ENCODE measurements around the gene OTOG.

The OTOG gene

GRCh38 chr11:17540807-17541206 lies 6.3 kb upstream of the OTOG start:
- Mint-ChIP-seq H3K36me3 (peaks cover 0 to 1% of the 10 kb centered on the region in 2 donors), H3K4me1 (peaks cover 0 to 2% of the 10 kb centered on the region in 2 donors), H3K27ac (no peak overlapping the region), H3K27me3 (peaks cover 33 to 43% of the 10 kb centered on the region in 2 donors), H3K4me3 (no peak overlapping the region), H3K9me3 (peaks cover 0 to 3% of the 10 kb centered on the region in 2 donors)
- ATAC-seq (replicated peaks) = no peak
- no peak for DNase-seq

DNA sequence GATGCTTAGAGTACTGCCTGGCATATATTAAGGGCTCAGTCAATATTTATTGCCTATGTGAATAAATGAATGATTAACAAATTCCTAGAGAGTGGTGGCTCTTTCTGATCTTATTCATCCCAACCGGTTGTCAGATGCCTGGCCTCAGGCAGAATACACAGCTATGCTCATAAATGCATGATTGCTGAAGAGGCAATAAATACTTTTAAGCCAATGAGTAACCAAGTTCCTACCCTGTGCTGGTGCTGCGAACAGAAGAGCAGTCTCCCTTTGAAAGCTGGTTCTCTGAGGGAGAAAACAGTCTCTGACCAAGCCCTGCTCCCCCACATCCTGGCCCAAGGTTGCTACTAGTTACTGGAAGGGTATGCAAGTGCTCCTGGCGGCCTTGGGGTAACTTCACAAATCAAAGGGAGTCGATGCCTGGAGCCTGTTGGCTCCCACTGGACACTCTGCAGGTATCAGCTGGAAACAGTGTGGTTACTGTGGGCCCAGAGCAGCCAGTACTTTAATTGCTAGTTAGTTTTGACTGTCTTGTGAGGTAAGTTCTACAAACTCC lies 5.7 kb upstream of the OTOG start:
- peaks cover 38 to 49% of the 10 kb centered on the region in 2 donors for H3K27me3 Mint-ChIP-seq
- H3K9me3 Mint-ChIP-seq = peaks cover 0 to 3% of the 10 kb centered on the region in 2 donors
- H3K4me1 Mint-ChIP-seq = peaks cover 0 to 2% of the 10 kb centered on the region in 2 donors
- DNase-seq (no peak), ATAC-seq (replicated peaks) (no peak)
- H3K4me3 Mint-ChIP-seq = no peak overlapping the region
- peaks cover 0 to 1% of the 10 kb centered on the region in 2 donors for H3K36me3 Mint-ChIP-seq
- H3K27ac Mint-ChIP-seq = no peak overlapping the region

GRCh38 chr11:17542249-17542648 lies 4.8 kb upstream of the OTOG start:
- Mint-ChIP-seq H3K36me3 (peaks cover 0 to 1% of the 10 kb centered on the region in 2 donors), H3K27me3 (peaks cover 46 to 57% of the 10 kb centered on the region in 2 donors), H3K9me3 (peaks cover 0 to 3% of the 10 kb centered on the region in 2 donors), H3K27ac (no peak overlapping the region), H3K4me3 (no peak overlapping the region), H3K4me1 (peaks cover 0 to 2% of the 10 kb centered on the region in 2 donors)
- DNase-seq = no peak
- no peak for ATAC-seq (replicated peaks)

DNA sequence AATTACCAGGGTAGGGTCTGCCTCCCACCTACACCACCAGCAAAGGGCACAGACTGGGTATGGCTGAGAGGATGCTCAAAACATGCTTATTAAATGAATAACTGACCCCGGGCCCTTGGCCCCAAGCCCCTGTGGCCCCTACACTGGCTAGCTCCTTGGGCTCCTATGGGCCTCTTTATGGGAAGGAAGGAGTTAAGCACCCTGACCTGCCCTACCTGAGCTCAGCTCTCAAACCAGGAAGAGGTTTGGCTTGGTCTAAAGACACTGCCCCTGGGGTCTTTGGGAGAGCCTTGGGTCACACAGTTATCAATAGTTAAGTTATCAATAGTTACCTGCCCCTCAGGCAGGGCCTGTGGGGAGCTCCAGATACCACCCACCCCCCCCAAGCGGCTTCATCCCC lies 4.0 kb upstream of the OTOG start:
- H3K36me3 Mint-ChIP-seq = peaks cover 0 to 1% of the 10 kb centered on the region in 2 donors
- no peak for DNase-seq
- ATAC-seq (replicated peaks) = no peak
- H3K9me3 Mint-ChIP-seq = peaks cover 0 to 3% of the 10 kb centered on the region in 2 donors
- no peak overlapping the region for H3K27ac Mint-ChIP-seq
- peaks cover 48 to 65% of the 10 kb centered on the region in 2 donors for H3K27me3 Mint-ChIP-seq
- H3K4me3 Mint-ChIP-seq = no peak overlapping the region
- H3K4me1 Mint-ChIP-seq = peaks cover 0 to 2% of the 10 kb centered on the region in 2 donors

GRCh38 chr11:17543574-17544180 lies 3.4 kb upstream of the OTOG start:
- Mint-ChIP-seq H3K36me3 (peaks cover 0 to 1% of the 10 kb centered on the region in 2 donors), H3K4me3 (no peak overlapping the region), H3K4me1 (peaks cover 0 to 2% of the 10 kb centered on the region in 2 donors), H3K27me3 (peaks cover 48 to 69% of the 10 kb centered on the region in 2 donors), H3K9me3 (peaks cover 0 to 3% of the 10 kb centered on the region in 2 donors), H3K27ac (no peak overlapping the region)
- no peak for DNase-seq
- ATAC-seq (replicated peaks) = no peak

GRCh38 chr11:17544181-17544622 lies 2.9 kb upstream of the OTOG start, which contains the start of gene USH1C:
TSS of gene USH1C (minus strand) at chr11:17544416. CDS start at chr11:17544307, 109 bp downstream.
- H3K27me3 Mint-ChIP-seq = peaks cover 50 to 74% of the 10 kb centered on the region in 2 donors
- peaks cover 0 to 1% of the 10 kb centered on the region in 2 donors for H3K36me3 Mint-ChIP-seq
- DNase-seq (no peak), ATAC-seq (replicated peaks) (peak; percentile 51 to 58)
- peaks cover 0 to 2% of the 10 kb centered on the region in 2 donors for H3K4me1 Mint-ChIP-seq
- H3K27ac Mint-ChIP-seq = no peak within 1 kb of the TSS
- H3K9me3 Mint-ChIP-seq = peaks cover 0 to 3% of the 10 kb centered on the region in 2 donors
- no peak within 1 kb of the TSS for H3K4me3 Mint-ChIP-seq

DNA sequence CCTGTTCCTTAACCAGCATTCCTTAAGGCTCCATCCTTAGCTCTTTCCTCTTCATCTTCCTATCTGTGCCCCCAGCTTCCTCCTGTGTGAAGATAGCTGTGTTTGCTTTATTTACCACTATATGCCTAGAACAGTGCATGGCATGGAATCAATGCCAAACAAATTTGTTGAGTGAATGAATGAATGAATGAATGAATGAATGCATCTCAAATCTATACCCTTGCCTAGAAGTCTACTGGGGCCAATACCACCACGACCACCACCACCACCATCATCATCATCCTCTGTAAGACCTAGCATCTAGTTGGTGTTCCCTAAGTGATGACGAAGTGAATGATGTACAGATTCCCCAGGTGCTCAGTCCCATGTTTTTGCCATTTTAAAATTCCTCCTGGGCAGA lies 819 bp upstream of the OTOG start:
- Mint-ChIP-seq H3K4me3 (no peak overlapping the region), H3K9me3 (peaks cover 0 to 3% of the 10 kb centered on the region in 2 donors), H3K27ac (no peak overlapping the region), H3K36me3 (peaks cover 0 to 1% of the 10 kb centered on the region in 2 donors), H3K27me3 (peaks cover 47 to 68% of the 10 kb centered on the region in 2 donors), H3K4me1 (peaks cover 0 to 2% of the 10 kb centered on the region in 2 donors)
- ATAC-seq (replicated peaks) (no peak), DNase-seq (no peak)

- DNase-seq (no peak), ATAC-seq (replicated peaks) (no peak)
- Mint-ChIP-seq H3K36me3 (peaks cover 0 to 1% of the 10 kb centered on the region in 2 donors), H3K4me3 (no peak overlapping the region), H3K4me1 (peaks cover 0 to 2% of the 10 kb centered on the region in 2 donors), H3K27me3 (peaks cover 51 to 62% of the 10 kb centered on the region in 2 donors), H3K9me3 (peaks cover 0 to 3% of the 10 kb centered on the region in 2 donors), H3K27ac (no peak overlapping the region)
Measured at GRCh38 chr11:17547932-17548331, 873 bp downstream of the OTOG start.

DNA sequence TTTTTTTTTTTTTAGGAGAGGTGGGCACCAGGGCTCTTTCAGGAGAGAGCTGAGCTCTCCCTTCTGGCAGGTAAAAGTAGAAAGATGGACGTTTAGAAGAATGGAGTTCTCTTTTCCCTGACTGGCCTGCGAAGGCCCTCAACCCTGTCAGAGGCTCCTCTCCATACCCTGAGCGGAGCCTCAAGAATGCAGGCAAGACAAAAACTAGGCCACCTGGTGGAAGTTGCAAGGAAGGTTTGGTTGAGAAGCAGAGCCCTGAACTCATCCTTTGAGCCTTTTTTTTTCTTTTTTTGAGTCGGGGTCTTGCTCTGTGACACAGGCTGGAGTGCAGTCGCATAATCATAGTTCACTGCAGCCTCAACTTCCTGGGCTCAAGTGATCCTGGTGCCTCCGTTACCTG lies 1.4 kb downstream of the OTOG start:
- peaks cover 51 to 60% of the 10 kb centered on the region in 2 donors for H3K27me3 Mint-ChIP-seq
- H3K27ac Mint-ChIP-seq = no peak overlapping the region
- peaks cover 0 to 3% of the 10 kb centered on the region in 2 donors for H3K9me3 Mint-ChIP-seq
- peaks cover 0 to 1% of the 10 kb centered on the region in 2 donors for H3K36me3 Mint-ChIP-seq
- ATAC-seq (replicated peaks) = no peak
- no peak overlapping the region for H3K4me3 Mint-ChIP-seq
- no peak for DNase-seq
- H3K4me1 Mint-ChIP-seq = peaks cover 0 to 2% of the 10 kb centered on the region in 2 donors

DNA sequence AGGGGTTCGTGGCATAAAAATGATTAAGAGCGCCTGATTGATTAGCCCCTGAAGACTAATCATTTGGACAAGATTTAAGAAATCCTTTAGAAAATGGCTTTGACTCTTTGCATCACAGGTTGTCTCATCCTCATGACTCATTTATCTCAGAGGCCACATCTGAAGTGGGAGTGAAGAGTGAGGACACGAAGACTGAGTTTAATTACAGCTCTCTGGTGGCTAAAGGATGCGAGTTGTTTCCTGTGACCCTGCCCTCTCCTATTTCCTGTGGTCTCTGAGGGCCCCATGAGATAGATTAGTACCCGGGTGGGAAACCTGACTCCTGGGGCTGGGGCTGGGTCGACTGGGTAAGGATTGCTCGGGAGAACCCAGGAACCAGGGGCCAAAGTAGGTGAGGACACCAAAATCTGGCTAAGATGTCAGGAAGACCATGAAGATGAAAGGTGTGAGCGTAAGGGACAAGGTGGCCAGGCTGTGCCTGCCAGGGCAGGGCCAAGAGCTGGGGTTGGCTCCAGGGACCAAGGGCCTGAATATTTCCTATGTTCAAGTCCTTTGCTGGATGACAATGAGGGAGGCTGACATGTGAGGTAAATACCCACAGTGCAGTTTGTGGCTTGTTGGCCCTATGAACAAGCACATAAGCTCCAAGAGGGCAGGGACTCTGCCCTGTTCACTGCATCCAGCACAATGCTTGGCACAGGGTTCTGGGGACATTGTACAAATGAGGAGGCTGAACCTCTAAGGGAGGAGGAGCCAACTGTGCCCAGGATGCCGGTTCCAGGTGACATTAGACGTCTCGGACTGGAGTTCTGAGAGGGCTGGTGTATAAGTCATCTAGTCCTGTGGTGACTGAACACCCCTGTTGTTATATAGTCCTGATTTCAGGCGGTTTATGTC lies 3.6 kb downstream of the OTOG start:
- no peaks in the 10 kb centered on the region for H3K9me3 Mint-ChIP-seq
- peaks cover 36 to 48% of the 10 kb centered on the region in 2 donors for H3K27me3 Mint-ChIP-seq
- no peak overlapping the region for H3K27ac Mint-ChIP-seq
- no peak overlapping the region for H3K4me3 Mint-ChIP-seq
- DNase-seq (no peak), ATAC-seq (replicated peaks) (no peak)
- no peaks in the 10 kb centered on the region for H3K4me1 Mint-ChIP-seq
- H3K36me3 Mint-ChIP-seq = no peaks in the 10 kb centered on the region

GRCh38 chr11:17551347-17552040 lies 4.4 kb downstream of the OTOG start:
- no peaks in the 10 kb centered on the region for H3K36me3 Mint-ChIP-seq
- H3K4me1 Mint-ChIP-seq = no peaks in the 10 kb centered on the region
- no peaks in the 10 kb centered on the region for H3K9me3 Mint-ChIP-seq
- no peak overlapping the region for H3K4me3 Mint-ChIP-seq
- H3K27me3 Mint-ChIP-seq = peaks cover 30 to 46% of the 10 kb centered on the region in 2 donors
- no peak for DNase-seq
- ATAC-seq (replicated peaks) = no peak
- H3K27ac Mint-ChIP-seq = no peak overlapping the region

- Mint-ChIP-seq H3K27me3 (peaks cover 25 to 42% of the 10 kb centered on the region in 2 donors), H3K4me1 (no peaks in the 10 kb centered on the region), H3K9me3 (no peaks in the 10 kb centered on the region), H3K4me3 (no peak overlapping the region), H3K27ac (no peak overlapping the region), H3K36me3 (no peaks in the 10 kb centered on the region)
- DNase-seq = no peak
- ATAC-seq (replicated peaks) = no peak
Measured at GRCh38 chr11:17552041-17552355, 4.9 kb downstream of the OTOG start.

DNA sequence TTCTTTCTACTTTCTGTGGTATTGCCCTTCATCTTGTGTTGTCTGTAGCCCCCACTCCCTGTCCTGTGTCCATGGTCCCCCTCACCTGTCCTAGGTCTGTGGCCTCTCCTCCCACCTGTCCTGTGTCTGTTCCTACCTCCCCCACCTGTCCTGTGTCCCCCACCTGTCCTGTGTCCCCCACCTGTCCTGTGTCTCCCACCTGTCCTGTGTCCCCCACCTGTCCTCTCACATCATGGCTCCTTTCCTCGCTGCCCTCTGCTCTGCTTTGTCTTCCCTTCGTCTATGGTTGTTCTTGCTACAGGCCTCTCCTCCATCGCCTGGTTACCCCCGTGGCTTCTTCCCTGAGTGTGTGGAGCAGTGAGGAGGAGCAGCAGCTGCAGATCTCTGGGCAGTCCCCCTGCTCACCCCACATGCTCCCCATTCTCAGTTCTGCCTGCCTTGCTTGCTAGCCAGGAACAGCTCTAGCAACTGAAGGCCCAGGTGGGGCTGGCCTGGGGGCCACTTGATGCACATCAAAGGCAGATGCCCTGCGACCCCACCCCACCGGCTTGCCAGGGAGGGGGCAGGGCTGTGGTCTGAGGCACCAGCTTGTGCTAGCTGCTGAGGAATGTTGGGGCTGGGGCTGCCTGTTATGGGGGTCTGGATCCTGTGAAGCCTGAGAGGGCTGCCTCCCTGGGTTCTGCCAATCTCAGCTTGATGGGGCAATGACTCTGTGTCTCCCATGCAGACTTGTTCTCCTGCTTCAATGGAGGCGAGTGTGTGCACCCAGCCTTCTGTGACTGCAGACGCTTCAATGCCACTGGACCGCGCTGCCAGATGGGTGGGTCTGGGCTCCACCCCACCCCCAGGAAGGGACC lies 5.6 kb downstream of the OTOG start:
- H3K4me3 Mint-ChIP-seq = no peak overlapping the region
- H3K36me3 Mint-ChIP-seq = no peaks in the 10 kb centered on the region
- H3K27me3 Mint-ChIP-seq = peaks cover 25 to 36% of the 10 kb centered on the region in 2 donors
- H3K27ac Mint-ChIP-seq = no peak overlapping the region
- no peaks in the 10 kb centered on the region for H3K9me3 Mint-ChIP-seq
- no peak for ATAC-seq (replicated peaks)
- DNase-seq = no peak
- H3K4me1 Mint-ChIP-seq = no peaks in the 10 kb centered on the region
